Activated CD8-positive, alpha-beta T cell treated with anti-CD3 and anti-CD28 coated beads, Interleukin-2, amount 10 ng/mL, durations not matched to agents 7 days and 5 days (primary cell): ENCODE data around the gene COL15A1. TPM values are rescaled to one million over a fixed set of nuclear protein-coding genes. Genes with fewer than 3 reads are reported as not detected.

ENCODE experiments used
- ATAC-seq: fragments of 150-1000 bp; cut with Tn5 transposase; one replicate; pipeline ENCODE4 v1.10.0; 2021; ENCODE audit warnings: moderate library complexity
- CTCF ChIA-PET: fragments of 350-600 bp; sonication (Branson Sonifier 250); formaldehyde crosslinking; loops from one replicate; lab custom pipeline; 2021; ENCODE audit warnings: antibody characterized with exemption; lab: Charles Lee
- POLR2A ChIA-PET: fragments of 350-600 bp; sonication (Branson Sonifier 250); formaldehyde crosslinking; loops from one replicate; lab custom pipeline; 2021; ENCODE audit warnings: antibody characterized with exemption; lab: Charles Lee
- DNase-seq: peaks from one replicate; pipeline ENCODE4 v3.0.0-alpha.2; 2020
- H3K27ac Mint-ChIP-seq: one replicate; pipeline ENCODE4 v1.8.0; 2021; ENCODE audit warnings: mild to moderate bottlenecking, mixed read lengths
- H3K27me3 Mint-ChIP-seq: one replicate; pipeline ENCODE4 v1.8.0; 2021; ENCODE audit warnings: low read depth, mixed read lengths
- H3K36me3 Mint-ChIP-seq: one replicate; pipeline ENCODE4 v1.8.0; 2021; ENCODE audit warnings: low read depth, mixed read lengths
- H3K4me1 Mint-ChIP-seq: one replicate; pipeline ENCODE4 v1.8.0; 2021; ENCODE audit warnings: low read depth, mixed read lengths
- H3K4me3 Mint-ChIP-seq: one replicate; pipeline ENCODE4 v1.8.0; 2021; ENCODE audit warnings: mild to moderate bottlenecking, mixed read lengths
- H3K9me3 Mint-ChIP-seq: one replicate; pipeline ENCODE4 v1.8.0; 2022; ENCODE audit warnings: mixed read lengths; ENCODE audit not compliant: insufficient read depth
- total RNA-seq, 2 experiments: library from RNA; stranded (reverse); gene quantifications; one replicate each; pipeline ENCODE4 v1.2.3, GENCODE V29; 2021

Gene COL15A1
- total RNA-seq, 2 experiments from 2014 or later, result 0.37 to 0.76 TPM

- ChIA-PET CTCF (interaction anchor here (0.7 to 5.2 kb wide), 7 partner anchors 23 to 132 kb away, joined by 3 to 29 read pairs (median 4); no protein-coding TSS in a partner anchor), POLR2A (interaction anchor here (0.9 to 1.9 kb wide), 4 partner anchors 39 to 60 kb away, joined by 4 to 6 read pairs (median 4); no protein-coding TSS in a partner anchor)
- H3K9me3 Mint-ChIP-seq, result peaks cover 6% of the 10 kb centered on the region
- H3K36me3 Mint-ChIP-seq, result peaks cover 23% of the 10 kb centered on the region
- peaks cover 80% of the 10 kb centered on the region for H3K4me1 Mint-ChIP-seq
- DNase-seq, result peak; percentile 32
- H3K27ac Mint-ChIP-seq, result peak overlapping the region; percentile 81
- ATAC-seq, result no peak
- H3K4me3 Mint-ChIP-seq, result no peak overlapping the region
- H3K27me3 Mint-ChIP-seq, result no peaks in the 10 kb centered on the region
Observed at GRCh38 chr9:99052815-99053715, 109.4 kb downstream of the COL15A1 start.

- no peaks in the 10 kb centered on the region for H3K27me3 Mint-ChIP-seq
- peaks cover 6% of the 10 kb centered on the region for H3K9me3 Mint-ChIP-seq
- H3K4me1 Mint-ChIP-seq, result peaks cover 85% of the 10 kb centered on the region
- DNase-seq (no peak), ATAC-seq (no peak)
- H3K4me3 Mint-ChIP-seq, result no peak overlapping the region
- peaks cover 27% of the 10 kb centered on the region for H3K36me3 Mint-ChIP-seq
- ChIA-PET CTCF (interaction anchor here (1.2 to 5.2 kb wide), 7 partner anchors 25 to 87 kb away, joined by 3 to 29 read pairs (median 4); no protein-coding TSS in a partner anchor), POLR2A (interaction anchor here (1.2 to 1.9 kb wide), 2 partner anchors 9 to 49 kb away, joined by 3 to 12 read pairs; partner anchors contain the start of gene TGFBR1)
- H3K27ac Mint-ChIP-seq, result no peak overlapping the region
Observed at GRCh38 chr9:99054581-99054980, 110.9 kb downstream of the COL15A1 start.

- ATAC-seq (no peak), DNase-seq (no peak)
- peaks cover 29% of the 10 kb centered on the region for H3K36me3 Mint-ChIP-seq
- no peak overlapping the region for H3K4me3 Mint-ChIP-seq
- CTCF ChIA-PET, result interaction anchor here (0.6 to 5.2 kb wide), 11 partner anchors 17 to 804 kb away, joined by 3 to 29 read pairs (median 3); no protein-coding TSS in a partner anchor
- peaks cover 6% of the 10 kb centered on the region for H3K9me3 Mint-ChIP-seq
- no peaks in the 10 kb centered on the region for H3K27me3 Mint-ChIP-seq
- no peak overlapping the region for H3K27ac Mint-ChIP-seq
- peaks cover 81% of the 10 kb centered on the region for H3K4me1 Mint-ChIP-seq
- POLR2A ChIA-PET, result interaction anchor here (1.2 to 1.9 kb wide), 2 partner anchors 8 to 49 kb away, joined by 3 to 12 read pairs; partner anchors contain the start of gene TGFBR1
Observed at GRCh38 chr9:99055384-99055783, 111.7 kb downstream of the COL15A1 start.

- Mint-ChIP-seq H3K27ac (peak overlapping the region; percentile 43), H3K9me3 (peaks cover 6% of the 10 kb centered on the region), H3K36me3 (peaks cover 33% of the 10 kb centered on the region), H3K4me1 (peaks cover 86% of the 10 kb centered on the region), H3K4me3 (no peak overlapping the region), H3K27me3 (no peaks in the 10 kb centered on the region)
- POLR2A ChIA-PET, result interaction anchor here (1.9 kb wide), 1 partner anchor 48 kb away, joined by 12 read pairs; the partner anchor contains the start of gene TGFBR1
- CTCF ChIA-PET, result interaction anchor here (0.9 to 5.2 kb wide), 7 partner anchors 18 to 208 kb away, joined by 3 to 29 read pairs (median 3); no protein-coding TSS in a partner anchor
- DNase-seq, result no peak
- ATAC-seq, result no peak
Observed at GRCh38 chr9:99056186-99056585, 112.5 kb downstream of the COL15A1 start.

GRCh38 chr9:99056886-99057664 is 113.4 kb downstream of the COL15A1 start:
- peaks cover 6% of the 10 kb centered on the region for H3K9me3 Mint-ChIP-seq
- H3K27me3 Mint-ChIP-seq, result no peaks in the 10 kb centered on the region
- peaks cover 35% of the 10 kb centered on the region for H3K36me3 Mint-ChIP-seq
- ATAC-seq (peak; percentile 21), DNase-seq (peak; percentile 44)
- ChIA-PET POLR2A (interaction anchor here (1.1 to 3.7 kb wide), 7 partner anchors 20 to 82 kb away, joined by 3 to 37 read pairs (median 6); partner anchors contain the start of gene TGFBR1), CTCF (interaction anchor here (1.1 to 5.2 kb wide), 10 partner anchors 29 to 83 kb away, joined by 4 to 43 read pairs (median 18); partner anchors contain the start of gene TGFBR1)
- H3K4me3 Mint-ChIP-seq, result peak overlapping the region; percentile 78
- H3K4me1 Mint-ChIP-seq, result peaks cover 85% of the 10 kb centered on the region
- H3K27ac Mint-ChIP-seq, result peak overlapping the region; percentile 98

GRCh38 chr9:99057665-99058625 is 114.2 kb downstream of the COL15A1 start:
- ATAC-seq, result peak; percentile 82
- peaks cover 39% of the 10 kb centered on the region for H3K36me3 Mint-ChIP-seq

GRCh38 chr9:99058964-99059921 is 115.5 kb downstream of the COL15A1 start:
- peak overlapping the region; percentile 78 for H3K4me3 Mint-ChIP-seq
- ChIA-PET CTCF (interaction anchor here (0.5 to 3.2 kb wide), 20 partner anchors 9 to 211 kb away, joined by 3 to 43 read pairs (median 4); partner anchors contain the start of gene TGFBR1), POLR2A (interaction anchor here (0.6 to 3.7 kb wide), 14 partner anchors 12 to 1290 kb away, joined by 3 to 37 read pairs (median 4); partner anchors contain the start of gene TGFBR1)
- ATAC-seq, result peak; percentile 57
- DNase-seq, result peak; percentile 58
- peaks cover 42% of the 10 kb centered on the region for H3K36me3 Mint-ChIP-seq
- no peaks in the 10 kb centered on the region for H3K27me3 Mint-ChIP-seq
- peak overlapping the region; percentile 98 for H3K27ac Mint-ChIP-seq
- peaks cover 6% of the 10 kb centered on the region for H3K9me3 Mint-ChIP-seq
- H3K4me1 Mint-ChIP-seq, result peaks cover 82% of the 10 kb centered on the region

More at GRCh38 chr9:99057665-99058625, 114.2 kb downstream of the COL15A1 start:
- Mint-ChIP-seq H3K9me3 (peaks cover 6% of the 10 kb centered on the region), H3K27me3 (no peaks in the 10 kb centered on the region), H3K4me3 (peak overlapping the region; percentile 78), H3K4me1 (peaks cover 82% of the 10 kb centered on the region), H3K27ac (peak overlapping the region; percentile 98)
- DNase-seq, result peak; percentile 94
- POLR2A ChIA-PET, result interaction anchor here (0.8 to 3.7 kb wide), 13 partner anchors 11 to 81 kb away, joined by 3 to 37 read pairs (median 4); partner anchors contain the start of gene TGFBR1
- CTCF ChIA-PET, result interaction anchor here (1.0 to 3.2 kb wide), 16 partner anchors 10 to 210 kb away, joined by 3 to 43 read pairs (median 8); partner anchors contain the start of gene TGFBR1

GRCh38 chr9:99060621-99061020 is 116.9 kb downstream of the COL15A1 start:
- Mint-ChIP-seq H3K4me3 (no peak overlapping the region), H3K27ac (no peak overlapping the region), H3K9me3 (peaks cover 6% of the 10 kb centered on the region), H3K36me3 (peaks cover 39% of the 10 kb centered on the region), H3K4me1 (peaks cover 82% of the 10 kb centered on the region), H3K27me3 (no peaks in the 10 kb centered on the region)
- ChIA-PET CTCF (interaction anchor here (1.4 to 3.1 kb wide), 4 partner anchors 16 to 76 kb away, joined by 3 to 12 read pairs (median 4); no protein-coding TSS in a partner anchor), POLR2A (interaction anchor here (3.7 kb wide), 1 partner anchor 32 kb away, joined by 37 read pairs; no protein-coding TSS in a partner anchor)
- no peak for DNase-seq
- no peak for ATAC-seq

GRCh38 chr9:99062549-99062948 is 118.8 kb downstream of the COL15A1 start:
- ChIA-PET CTCF (no interaction called here), POLR2A (interaction anchor here (1.3 kb wide), 1 partner anchor 14 kb away, joined by 3 read pairs; no protein-coding TSS in a partner anchor)
- Mint-ChIP-seq H3K27ac (no peak overlapping the region), H3K27me3 (no peaks in the 10 kb centered on the region), H3K9me3 (no peaks in the 10 kb centered on the region), H3K4me3 (no peak overlapping the region), H3K36me3 (peaks cover 24% of the 10 kb centered on the region), H3K4me1 (peaks cover 68% of the 10 kb centered on the region)
- ATAC-seq, result no peak
- no peak for DNase-seq
